ENCODE data around the gene TSPYL4. TPM values are rescaled to one million over a fixed set of nuclear protein-coding genes. Genes with fewer than 3 reads are reported as not detected.

The TSPYL4 gene
- total and polyA plus RNA-seq, 2 of the 8 experiments (the other 6 are each of a cell fraction or from before 2014, with no cell fraction given) = 20.5 to 22.6 TPM

- TF ChIP-seq CHD7 (IDR thresholded peaks at IDR 0.05; ENCODE audit: insufficient replicate concordance, low read length) (no peak), RFX5 (IDR thresholded peaks at IDR 0.05; ENCODE audit: borderline replicate concordance, low read depth, low read length) (no peak), SP4 (IDR thresholded peaks at IDR 0.05; ENCODE audit: low read length) (no peak), E2F6 (IDR thresholded peaks at IDR 0.05) (no peak), JUND (IDR thresholded peaks at IDR 0.05; ENCODE audit: low read length) (no peak)
These were observed 19.2 kb downstream of the TSPYL4 start (continued) for GRCh38 chr6:116234689-116235088.
